Fibroblast of skin of right quadriceps (primary cell): Measurements from ENCODE around the gene SEPHS2.
"Not testable (repeated sequence)": the region's sequence is repeated elsewhere in the genome, so short reads cannot be mapped to it uniquely, and the experiment has no call there.

Experiments
- DNase-seq: peaks from one replicate; pipeline ENCODE4 v3.0.0-alpha.2; 2013

Gene SEPHS2, protein sequence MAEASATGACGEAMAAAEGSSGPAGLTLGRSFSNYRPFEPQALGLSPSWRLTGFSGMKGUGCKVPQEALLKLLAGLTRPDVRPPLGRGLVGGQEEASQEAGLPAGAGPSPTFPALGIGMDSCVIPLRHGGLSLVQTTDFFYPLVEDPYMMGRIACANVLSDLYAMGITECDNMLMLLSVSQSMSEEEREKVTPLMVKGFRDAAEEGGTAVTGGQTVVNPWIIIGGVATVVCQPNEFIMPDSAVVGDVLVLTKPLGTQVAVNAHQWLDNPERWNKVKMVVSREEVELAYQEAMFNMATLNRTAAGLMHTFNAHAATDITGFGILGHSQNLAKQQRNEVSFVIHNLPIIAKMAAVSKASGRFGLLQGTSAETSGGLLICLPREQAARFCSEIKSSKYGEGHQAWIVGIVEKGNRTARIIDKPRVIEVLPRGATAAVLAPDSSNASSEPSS

DNA sequence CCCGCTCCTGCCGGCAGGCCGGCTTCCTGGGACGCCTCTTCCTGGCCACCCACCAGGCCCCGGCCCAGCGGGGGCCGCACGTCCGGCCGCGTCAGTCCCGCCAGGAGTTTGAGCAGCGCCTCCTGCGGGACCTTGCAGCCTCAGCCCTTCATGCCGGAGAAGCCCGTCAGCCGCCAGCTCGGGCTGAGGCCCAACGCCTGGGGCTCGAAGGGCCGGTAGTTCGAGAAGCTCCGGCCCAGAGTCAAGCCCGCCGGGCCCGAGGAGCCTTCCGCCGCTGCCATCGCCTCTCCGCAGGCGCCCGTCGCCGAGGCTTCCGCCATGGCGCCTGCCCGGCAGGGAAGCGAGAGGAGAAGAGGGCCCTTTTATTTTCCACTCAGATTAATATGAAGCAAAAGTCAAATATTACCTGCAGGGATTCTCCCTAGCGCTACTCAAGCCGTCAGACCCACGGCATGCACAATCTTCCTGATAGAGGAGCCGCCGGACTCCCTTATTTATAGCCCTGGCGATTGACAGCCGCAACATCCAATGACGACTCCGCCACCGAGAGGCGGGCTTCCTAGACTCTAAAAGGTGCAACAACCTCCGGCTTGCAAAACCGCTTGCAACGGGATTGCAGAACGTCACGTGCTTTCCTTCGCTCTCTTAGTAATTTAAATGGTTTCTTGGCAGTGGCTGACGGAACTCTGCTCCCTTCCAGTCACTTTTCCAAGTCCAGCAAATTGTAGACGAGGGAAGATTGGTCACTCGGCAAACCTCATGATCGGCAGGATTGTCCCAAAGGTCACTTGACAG lies at the start of gene SEPHS2:
Gene SEPHS2, minus strand, starts transcription at position 467 of the 795 bp plus-strand sequence. Its CDS starts 147 bp downstream, at position 320.
- DNase-seq, result peak; percentile 99

DNA sequence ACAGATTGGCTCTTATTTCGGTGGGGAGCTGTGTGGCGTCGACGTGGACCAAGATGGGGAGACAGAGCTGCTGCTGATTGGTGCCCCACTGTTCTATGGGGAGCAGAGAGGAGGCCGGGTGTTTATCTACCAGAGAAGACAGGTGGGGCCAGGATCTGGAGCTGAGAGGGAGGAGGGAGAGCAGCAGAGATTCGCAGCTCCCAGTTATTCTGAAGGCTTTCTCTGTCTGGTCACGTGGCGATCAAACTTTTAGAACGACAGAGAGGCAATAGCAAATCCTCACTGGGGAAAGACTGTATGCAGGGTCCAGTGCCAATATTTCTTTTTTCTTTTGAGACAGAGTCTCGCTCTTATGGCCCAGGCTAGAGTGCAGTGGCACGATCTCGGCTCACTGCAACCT lies 49.0 kb upstream of the SEPHS2 start:
- no peak for DNase-seq

DNA sequence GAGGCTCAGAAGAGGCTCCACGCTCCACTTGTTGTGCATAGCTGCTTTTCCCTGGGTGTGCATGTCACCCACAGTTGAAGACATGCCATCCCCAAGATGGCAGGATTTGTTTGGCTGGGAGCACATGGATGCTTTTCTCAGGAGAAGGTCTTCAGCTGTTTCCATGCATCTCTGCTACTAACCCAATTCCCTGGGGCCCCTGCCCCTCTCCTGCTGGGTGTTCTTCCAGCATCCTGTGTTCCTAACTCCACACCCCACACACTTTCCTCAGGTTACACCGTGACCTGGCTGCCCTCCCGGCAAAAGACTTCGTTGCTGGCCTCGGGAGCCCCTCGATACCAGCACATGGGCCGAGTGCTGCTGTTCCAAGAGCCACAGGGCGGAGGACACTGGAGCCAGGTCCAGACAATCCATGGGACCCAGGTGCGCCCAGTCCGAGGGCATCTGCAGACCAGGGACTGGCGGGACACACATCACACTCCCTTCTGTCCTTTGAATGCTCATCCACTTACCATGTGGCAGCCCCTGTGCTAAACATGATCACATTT lies 48.3 kb upstream of the SEPHS2 start:
- DNase-seq, result no peak

DNA sequence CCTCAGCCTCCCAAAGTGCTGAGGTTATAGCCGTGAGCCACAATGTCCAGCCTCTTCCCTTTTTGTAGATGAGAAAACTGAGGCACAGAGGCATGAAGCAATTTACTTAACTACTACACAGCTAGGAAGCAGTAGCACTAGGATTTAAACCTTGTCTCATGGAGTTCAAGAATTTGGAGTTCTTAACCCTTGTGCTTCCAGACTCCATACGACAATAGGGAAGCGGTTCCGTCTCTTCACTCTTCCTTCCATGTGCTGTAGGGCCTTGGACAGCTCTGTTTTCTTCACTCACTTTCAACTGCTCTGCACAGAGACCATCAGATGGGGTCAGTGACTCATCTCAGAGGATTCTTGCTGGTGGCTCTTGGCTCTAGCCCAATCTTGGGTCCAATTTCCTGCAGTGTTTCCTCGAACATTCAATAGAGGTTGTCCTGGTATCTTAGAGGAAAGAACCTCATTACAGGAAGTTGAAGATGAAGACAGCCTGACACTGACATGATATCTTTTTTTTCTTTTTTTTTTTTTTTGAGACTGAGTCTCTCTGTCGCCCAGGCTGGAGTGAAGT lies 46.2 kb upstream of the SEPHS2 start:
- peak; percentile 89 for DNase-seq

DNA sequence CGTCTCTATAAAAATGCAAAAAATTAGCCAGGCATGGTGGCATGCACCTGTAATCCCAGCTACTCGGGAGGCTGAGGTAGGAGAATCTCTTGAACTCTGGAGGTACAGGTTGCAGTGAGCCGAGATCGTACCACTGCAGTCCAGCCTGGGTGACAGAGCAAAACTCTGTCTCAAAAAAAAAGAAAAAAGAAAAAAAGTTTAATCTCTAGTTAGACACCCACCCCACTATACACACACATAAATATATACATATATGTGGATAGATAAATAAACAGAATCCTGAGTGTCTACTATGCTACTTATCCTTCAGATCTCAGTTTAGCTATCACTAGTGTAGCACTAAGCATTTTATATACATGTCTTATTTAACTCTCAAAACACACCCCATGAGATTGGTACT lies 45.6 kb upstream of the SEPHS2 start:
- no peak for DNase-seq

DNA sequence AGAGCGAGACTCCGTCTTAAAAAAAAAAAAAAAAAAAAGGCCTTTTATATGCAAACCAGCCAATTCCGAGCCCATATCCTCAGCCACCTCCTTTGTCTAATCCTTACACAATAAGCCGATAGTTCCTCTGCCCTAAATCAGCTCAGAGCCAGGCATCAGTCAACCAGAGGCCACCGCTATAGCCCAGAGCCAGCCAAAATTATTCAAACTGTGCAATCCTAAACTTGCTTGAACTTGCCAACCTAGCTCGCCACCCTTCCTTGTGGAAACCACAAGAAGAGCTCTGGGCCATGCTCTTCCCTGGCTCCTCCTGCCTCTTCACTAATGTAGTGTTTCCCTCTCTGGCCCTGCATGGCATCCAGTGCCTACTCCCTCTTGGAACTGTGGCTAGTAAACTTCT lies 44.5 kb upstream of the SEPHS2 start:
- no peak for DNase-seq

DNA sequence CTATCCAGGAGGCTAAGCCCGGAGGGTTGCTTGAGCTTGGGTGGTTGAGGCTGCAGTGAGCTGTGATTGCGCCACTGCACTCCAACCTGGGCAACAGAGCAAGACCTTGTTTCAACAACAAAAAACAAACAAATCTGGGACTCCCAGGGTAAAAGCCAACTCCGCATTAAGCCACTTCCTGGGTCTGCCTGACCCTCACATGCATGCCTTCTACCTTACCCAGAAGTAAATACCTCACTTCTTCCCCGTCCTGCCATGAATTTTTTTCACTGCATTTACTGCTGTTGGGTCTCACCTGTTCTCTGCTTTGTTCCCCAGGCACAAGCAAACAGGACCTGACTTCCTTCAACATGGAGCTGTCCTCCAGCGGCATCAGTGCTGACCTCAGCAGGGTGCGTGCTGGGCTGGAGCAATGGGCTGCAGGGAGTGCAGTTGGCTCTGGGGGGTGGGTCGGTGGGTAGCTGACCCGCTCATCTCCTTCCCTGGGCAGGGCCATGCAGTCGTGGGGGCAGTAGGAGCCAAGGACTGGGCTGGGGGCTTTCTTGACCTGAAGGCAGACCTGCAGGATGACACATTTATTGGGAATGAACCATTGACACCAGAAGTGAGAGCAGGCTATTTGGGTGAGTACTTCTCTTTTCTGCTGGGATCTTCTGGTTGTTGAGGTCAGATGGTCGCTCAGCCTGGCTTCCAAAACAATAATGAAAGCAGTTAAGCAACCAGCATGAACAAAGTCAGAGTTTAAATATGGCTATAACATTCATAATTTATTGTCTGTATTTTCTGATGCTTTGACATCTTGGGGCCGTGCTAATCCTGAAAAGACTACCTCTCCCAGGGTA lies 43.3 kb upstream of the SEPHS2 start:
- DNase-seq, result no peak

DNA sequence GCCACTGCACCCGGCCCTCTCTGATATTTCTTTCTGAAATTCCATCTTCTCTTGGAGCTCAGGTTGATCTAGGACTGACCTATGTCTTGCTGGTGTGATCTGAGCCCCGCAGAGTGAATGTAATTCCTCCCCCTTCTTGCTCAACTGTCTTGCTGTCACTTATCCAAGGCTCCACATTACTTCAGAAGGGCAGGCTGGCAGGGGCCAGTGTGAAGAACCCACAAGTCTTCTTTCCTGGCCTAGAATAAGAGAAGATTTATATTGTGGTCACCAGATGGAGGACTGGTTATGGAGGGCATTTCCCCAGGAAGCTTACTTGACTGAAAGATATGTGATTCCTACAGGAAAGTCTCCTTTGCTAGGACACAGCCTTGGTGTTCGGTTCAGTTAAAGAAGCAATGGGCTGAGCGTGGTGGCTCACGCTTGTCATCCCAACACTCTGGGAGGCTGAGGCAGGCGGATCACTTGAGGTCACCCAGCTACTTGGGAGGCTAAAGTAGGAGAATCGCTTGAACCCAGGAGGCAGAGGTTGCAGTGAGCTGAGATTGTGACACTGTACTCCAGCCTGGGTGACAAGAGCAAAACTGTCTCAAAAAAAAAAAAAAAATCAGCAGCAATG lies 40.3 kb upstream of the SEPHS2 start:
- peak; percentile 38 for DNase-seq

DNA sequence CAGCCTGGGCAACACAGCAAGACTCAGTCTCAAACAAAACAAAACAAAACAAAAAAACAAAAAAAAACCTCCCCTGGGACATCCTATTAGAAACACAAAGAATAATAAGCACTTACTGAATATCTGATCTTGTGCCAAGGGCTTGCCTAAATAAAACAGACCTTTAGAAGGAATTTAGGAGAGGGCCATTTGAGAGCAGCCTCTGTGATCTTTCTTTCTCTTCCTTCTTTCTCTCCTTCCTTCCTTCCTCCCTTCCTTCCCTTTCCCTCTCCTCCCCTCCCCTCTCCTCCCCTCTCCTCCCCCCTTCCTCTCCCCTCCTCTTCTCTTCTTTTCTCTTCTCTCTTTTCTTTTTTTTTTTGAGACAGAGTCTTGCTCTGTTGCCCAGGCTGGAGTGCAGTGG lies 39.2 kb upstream of the SEPHS2 start:
- DNase-seq, result no peak

DNA sequence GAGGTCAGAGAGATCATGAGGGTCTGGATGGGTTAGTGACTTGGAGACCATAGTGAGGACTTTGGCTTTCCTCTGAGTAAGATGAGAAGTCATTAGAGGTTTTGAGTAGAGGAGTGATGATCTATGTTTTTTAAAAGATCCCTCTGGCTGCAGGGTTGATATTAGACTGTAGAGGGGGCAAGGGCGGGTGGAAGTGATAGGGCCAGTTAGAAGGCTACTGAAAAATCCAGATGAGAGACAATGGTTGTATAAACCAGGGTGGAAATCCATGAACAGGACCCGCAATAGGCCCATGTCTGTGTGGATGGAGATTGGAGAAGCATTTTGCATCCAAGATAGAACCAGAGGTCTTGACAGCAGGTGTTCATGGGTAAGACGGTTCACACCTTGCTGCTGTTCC lies 36.7 kb upstream of the SEPHS2 start:
- DNase-seq, result no peak

DNA sequence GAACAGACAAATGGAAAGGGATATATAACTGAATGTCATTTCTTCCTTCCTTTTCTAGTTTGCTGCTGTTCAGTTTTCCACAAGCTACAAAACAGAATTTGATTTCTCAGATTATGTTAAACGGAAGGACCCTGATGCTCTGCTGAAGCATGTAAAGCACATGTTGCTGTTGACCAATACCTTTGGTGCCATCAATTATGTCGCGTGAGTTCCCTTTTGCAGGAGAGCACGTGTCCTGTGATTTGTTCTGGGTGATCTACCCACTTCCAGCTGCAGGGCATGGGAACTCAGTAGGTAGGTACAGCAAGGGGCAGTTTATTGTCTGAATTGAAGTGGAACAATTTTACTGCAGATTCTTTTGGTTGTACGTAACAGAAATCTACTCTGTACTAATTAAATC lies 35.7 kb upstream of the SEPHS2 start:
- DNase-seq, result no peak

DNA sequence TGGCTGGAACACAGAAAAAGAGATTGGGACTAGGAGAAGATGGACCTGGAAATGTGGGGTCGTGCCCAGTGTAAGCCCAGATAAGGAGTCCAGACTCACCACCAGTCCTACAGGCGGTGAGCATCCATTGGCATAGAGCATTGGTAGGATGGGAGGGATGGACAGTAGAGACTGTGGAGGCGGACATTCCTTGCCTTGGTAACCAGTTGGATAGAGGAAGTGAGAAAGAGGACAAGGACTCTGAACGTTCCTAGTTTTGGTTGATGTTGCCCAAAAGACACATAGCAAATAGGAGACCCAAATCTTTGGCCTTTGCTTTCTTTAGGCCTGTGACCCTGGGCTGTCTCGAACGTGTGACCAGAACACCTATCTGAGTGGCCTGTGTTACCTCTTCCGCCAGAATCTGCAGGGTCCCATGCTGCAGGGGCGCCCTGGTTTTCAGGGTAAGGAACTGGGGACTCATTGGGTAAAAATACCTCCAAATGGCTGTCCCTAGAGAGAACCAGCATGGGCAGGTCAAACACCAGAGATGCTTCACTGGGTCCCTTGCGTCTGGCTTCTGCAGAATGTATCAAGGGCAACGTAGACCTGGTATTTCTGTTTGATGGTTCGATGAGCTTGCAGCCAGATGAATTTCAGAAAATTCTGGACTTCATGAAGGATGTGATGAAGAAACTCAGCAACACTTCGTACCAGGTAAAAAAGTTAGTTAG lies 33.2 kb upstream of the SEPHS2 start:
- DNase-seq, result no peak

DNA sequence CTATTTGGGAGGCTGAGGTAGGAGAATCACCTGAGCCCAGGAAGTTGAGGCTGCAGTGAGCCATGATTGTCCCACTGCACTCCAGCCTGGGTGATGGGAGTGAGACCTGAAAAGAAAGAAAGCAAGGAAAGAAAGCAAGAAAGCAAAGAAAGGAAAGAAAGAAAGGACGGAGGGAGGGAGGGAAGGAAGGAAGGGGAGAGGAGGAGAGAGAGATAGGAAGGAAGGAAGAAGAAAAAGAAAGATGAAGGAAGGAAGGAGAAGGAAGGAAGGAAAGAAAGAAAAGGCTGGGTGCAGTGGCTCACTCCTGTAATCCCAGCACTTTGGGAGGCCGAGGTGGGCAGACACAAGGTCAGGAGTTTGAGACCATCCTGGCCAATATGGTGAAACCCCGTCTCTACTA lies 32.1 kb upstream of the SEPHS2 start:
- not testable (repeated sequence) for DNase-seq

DNA sequence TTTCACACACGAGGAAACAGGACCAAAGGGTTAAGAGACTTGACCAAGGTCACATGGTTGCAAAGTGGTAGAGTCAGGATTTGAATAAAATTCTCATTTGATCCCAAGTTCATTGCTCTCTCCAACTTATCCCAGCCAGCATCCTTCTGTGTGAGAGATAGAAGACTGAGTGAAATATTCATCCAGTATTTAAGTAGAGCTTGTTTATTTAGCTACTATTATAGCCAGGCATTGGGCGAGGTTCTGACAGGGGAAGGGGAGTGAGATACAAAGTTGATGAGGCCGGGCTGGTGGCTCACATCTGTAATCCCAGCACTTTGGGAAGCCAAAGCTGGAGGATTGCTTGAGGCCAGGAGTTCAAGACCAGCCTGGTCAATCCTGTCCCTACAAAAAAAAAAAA lies 31.3 kb upstream of the SEPHS2 start:
- DNase-seq, result no peak

DNA sequence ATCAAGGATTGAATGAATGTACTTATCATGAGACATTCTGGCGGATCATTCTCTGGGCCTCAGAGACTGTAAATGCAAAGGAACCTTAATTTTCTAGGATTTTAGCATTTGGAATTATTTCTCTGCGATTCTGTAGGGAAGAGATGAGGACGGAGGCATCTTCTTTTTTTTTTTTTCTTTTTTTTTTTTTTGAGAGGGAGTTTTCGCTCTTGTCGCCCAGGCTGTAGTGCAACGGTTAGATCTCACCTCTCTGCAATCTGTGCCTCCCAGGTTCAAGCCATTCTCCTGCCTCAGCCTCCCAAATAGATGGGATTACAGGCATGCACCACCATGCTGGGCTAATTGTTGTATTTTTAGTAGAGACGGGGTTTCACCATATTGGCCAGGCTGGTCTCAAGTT lies 29.0 kb upstream of the SEPHS2 start:
- no peak for DNase-seq

DNA sequence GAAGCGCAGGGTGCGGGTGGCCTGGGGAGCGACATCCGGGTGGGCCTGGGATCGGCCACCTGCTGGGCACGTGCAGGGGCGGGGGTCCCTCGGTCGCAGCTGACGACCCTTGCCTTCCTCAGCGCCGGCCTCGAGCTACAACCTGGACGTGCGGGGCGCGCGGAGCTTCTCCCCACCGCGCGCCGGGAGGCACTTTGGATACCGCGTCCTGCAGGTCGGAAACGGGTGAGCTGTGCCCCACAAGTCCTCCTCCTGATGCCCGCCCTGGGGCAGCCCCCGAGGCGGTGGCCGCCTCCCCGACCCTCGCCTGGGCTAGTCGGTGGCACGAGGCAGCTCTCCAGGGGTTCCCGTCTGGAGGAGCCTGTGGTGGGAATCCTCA lies 28.4 kb upstream of the SEPHS2 start:
- no peak for DNase-seq

DNA sequence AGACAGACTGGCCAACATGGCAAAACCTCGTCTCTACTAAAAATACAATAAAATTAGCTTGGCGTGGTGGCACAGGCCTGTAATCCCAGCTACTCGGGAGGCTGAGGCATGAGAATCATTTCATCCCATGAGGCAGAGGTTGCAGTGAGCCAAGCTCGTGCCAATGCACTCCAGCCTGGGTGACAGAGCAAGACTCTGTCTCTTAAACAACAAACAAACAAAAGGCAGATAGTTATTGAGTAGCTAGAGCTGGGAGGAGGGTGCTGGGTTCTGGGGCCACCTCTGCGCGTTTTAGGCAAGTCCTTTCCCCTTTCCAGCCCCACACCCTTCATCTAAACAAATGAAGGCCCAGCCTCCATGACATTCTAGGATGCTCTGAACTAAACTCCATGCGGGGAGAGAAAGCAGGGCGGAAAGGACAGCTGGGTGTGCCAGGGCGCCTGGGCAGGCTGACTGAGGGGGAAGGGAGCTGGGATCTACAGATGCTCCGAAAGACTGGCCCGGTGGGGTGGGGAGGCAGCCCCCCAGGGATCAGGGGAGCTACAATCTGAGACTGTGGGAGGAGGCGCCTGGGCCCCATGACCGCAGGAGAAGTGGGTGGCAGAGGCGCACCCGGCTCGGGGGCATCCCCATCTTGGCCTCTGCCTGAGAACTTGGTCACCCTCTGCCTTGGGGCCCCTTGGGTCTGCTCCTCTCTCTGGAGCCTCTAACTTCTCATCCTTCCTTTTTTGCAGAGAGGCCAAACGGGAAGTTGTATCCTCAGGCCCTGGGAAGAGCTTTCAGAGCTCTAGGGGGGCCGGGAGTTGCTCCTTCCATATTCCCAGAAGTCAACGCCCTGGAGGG lies 27.8 kb upstream of the SEPHS2 start:
- DNase-seq, result no peak

DNA sequence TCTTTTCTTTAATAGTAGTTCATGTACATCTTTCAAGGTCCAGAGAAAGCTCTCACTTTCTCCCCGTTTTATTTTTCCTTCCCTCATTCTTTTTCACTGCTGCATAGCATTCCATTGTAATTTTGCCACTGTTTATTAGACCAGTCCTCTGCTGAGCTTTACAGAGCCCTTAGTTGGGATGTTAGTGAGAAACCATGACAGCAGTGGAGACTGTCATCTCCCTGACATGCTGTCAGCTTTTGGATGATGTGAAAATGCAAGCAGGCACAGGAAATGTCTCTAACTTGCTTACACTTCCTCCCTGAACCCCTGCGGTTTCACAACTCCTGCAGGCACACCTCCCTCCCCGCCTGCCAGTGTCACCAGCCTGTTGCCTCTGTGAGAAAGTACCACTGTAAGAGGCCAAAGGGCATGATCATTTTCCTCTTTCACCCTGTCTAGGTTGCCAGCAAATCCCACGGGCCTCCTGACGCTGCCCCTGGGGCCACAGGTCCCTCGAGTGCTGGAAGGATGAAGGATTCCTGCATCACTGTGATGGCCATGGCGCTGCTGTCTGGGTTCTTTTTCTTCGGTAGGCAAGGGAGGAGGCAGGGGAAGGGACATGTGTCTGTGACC lies 26.8 kb upstream of the SEPHS2 start, which contains the start of gene ITGAL:
Gene ITGAL, plus strand, starts transcription at position 415 of the 615 bp plus-strand sequence. Its CDS starts 96 bp downstream, at position 511.
- no peak for DNase-seq

DNA sequence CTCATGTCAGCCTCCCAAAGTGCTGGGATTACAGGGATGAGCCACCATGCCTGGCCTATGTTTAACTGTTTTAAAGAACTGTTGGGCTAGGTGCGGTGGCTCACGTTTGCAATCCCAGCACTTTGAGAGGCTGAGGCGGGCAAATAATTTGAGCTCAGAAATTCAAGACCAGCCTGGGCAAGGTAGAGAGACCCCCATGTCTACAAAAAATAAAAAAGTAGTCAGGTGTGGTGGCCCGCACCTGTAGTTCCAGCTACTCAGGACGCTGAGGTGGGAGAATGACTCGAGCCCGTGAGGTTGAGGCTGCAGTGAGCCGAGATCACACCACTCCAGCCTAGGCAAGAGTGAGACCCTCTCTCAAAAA lies 24.9 kb upstream of the SEPHS2 start:
- no peak for DNase-seq

DNA sequence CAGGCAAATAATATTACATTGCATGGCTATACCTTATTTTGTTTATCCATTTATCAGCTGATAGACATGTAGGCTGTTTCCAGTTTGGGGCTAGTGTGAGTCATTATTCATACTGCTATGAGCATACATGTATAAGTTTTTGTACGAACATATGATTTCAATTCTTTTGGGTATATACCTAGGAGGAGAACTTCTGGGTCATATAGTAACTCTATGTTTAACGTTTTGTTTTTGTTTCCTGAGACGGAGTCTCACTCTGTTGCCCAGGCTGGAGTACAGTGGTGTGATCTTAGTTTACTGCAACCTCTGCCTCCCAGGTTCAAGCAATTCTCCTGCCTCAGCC lies 24.5 kb upstream of the SEPHS2 start:
- no peak for DNase-seq
